H1 (cell line): ENCODE results near the gene NTRK1. TPM values are rescaled to one million over a fixed set of nuclear protein-coding genes. Genes with fewer than 3 reads are reported as not detected.

Source experiments
- CTCF ChIA-PET: fragments of 300-600 bp; sonication (Branson Sonifier 250); formaldehyde crosslinking; loops from one replicate; lab custom pipeline; 2021; ENCODE audit not compliant: partially characterized antibody; lab: Charles Lee
- POLR2A ChIA-PET: fragments of 300-600 bp; sonication (Branson Sonifier 250); formaldehyde crosslinking; loops from one replicate; lab custom pipeline; 2021; ENCODE audit warnings: inconsistent platforms; ENCODE audit not compliant: partially characterized antibody; lab: Charles Lee
- DNase-seq, 2 experiments: peaks; one replicate each; pipeline versions ENCODE4 v3.0.0 to v3.0.0-alpha.2; 2010 to 2022; ENCODE audit warnings: low spot score in 2 of 2, low read depth in 1 of 2, mixed read lengths in 1 of 2
- FAIRE-seq: peaks from 2 replicates; lab custom pipeline; 2011; peaks lifted over from hg19 to GRCh38; lab: Jason Lieb, UNC
- H2AFZ ChIP-seq: 2 replicates; pipeline ENCODE4 v1.8.1; 2012; ENCODE audit warnings: low read length, inconsistent platforms
- H2AK5ac ChIP-seq: 2 replicates; pipeline ENCODE4 v1.6.1; 2013; ENCODE audit warnings: low read depth, low read length
- H2BK120ac ChIP-seq: replicated peaks from 2 replicates; pipeline ENCODE3; 2013; ENCODE audit warnings: low read depth, low read length, inconsistent platforms
- H2BK12ac ChIP-seq: 2 replicates; pipeline ENCODE4 v1.6.1; 2013; ENCODE audit warnings: low read depth, low read length
- H2BK15ac ChIP-seq: 2 replicates; pipeline ENCODE4 v1.6.1; 2013; ENCODE audit warnings: low read length
- H2BK20ac ChIP-seq: 2 replicates; pipeline ENCODE4 v1.6.1; 2013; ENCODE audit warnings: low read length
- H2BK5ac ChIP-seq: 2 replicates; pipeline ENCODE4 v1.6.1; 2013; ENCODE audit warnings: low read depth, low read length
- H3K14ac ChIP-seq: 2 replicates; pipeline ENCODE4 v1.6.1; 2013; ENCODE audit warnings: inconsistent platforms; ENCODE audit not compliant: insufficient read length
- H3K18ac ChIP-seq: 2 replicates; pipeline ENCODE4 v1.6.1; 2013; ENCODE audit warnings: low read length; ENCODE audit errors: extremely low read depth
- H3K23ac ChIP-seq: 2 replicates; pipeline ENCODE4 v1.6.1; 2013; ENCODE audit warnings: inconsistent platforms; ENCODE audit not compliant: insufficient read length
- H3K23me2 ChIP-seq: 2 replicates; pipeline ENCODE4 v1.6.1; 2013; ENCODE audit warnings: low read depth, low read length
- H3K27ac ChIP-seq: 2 replicates; pipeline ENCODE4 v1.6.1; 2011; ENCODE audit warnings: low read depth, low read length, inconsistent platforms
- H3K27me3 ChIP-seq, 4 experiments: replicated peaks in 1 of 4; 1 replicate in 1 of 4; 2 replicates in 3 of 4; pipeline versions ENCODE4 v1.6.1 to v1.8.1; 2011 to 2013; ENCODE audit warnings: low read length in 3 of 4, mild to moderate bottlenecking in 3 of 4, inconsistent platforms in 2 of 4, mixed read lengths in 2 of 4, moderate library complexity in 1 of 4; ENCODE audit not compliant: control insufficient read depth in 3 of 4, insufficient read depth in 3 of 4; ENCODE audit errors: extremely low read depth in 1 of 4
- H3K36me3 ChIP-seq, 4 experiments: 2 replicates each; pipeline versions ENCODE4 v1.6.1 to v1.8.1; 2011 to 2013; ENCODE audit warnings: mild to moderate bottlenecking in 4 of 4, low read length in 3 of 4, moderate library complexity in 2 of 4, control low read depth in 1 of 4, inconsistent platforms in 1 of 4; ENCODE audit not compliant: insufficient read depth in 4 of 4, control insufficient read depth in 2 of 4
- H3K4ac ChIP-seq: replicated peaks from 2 replicates; pipeline ENCODE3; 2013; ENCODE audit warnings: low read length, low read depth, mixed read lengths, inconsistent platforms; ENCODE audit not compliant: insufficient read length
- H3K4me1 ChIP-seq, 4 experiments: replicated peaks in 1 of 4; 1 replicate in 1 of 4; 2 replicates in 3 of 4; pipeline versions ENCODE4 v1.6.1 to v1.8.1; 2011 to 2013; ENCODE audit warnings: low read length in 3 of 4, inconsistent platforms in 2 of 4, mixed read lengths in 1 of 4; ENCODE audit not compliant: insufficient read depth in 4 of 4, control insufficient read depth in 3 of 4
- H3K4me2 ChIP-seq, 2 experiments: 2 replicates each; pipeline versions ENCODE4 v1.6.1 to v1.8.1; 2011 to 2013; ENCODE audit warnings: low read depth in 2 of 2, low read length in 2 of 2, control low read depth in 1 of 2, inconsistent platforms in 1 of 2, mild to moderate bottlenecking in 1 of 2; ENCODE audit not compliant: insufficient read depth in 1 of 2
- H3K4me3 ChIP-seq, 4 experiments: fragments of 200-600, 300-600 bp in 1 of 4; sonication (generic), shearing (Covaris generic), sonication (Bioruptor Twin) in 1 of 4; 2 replicates each; pipeline versions ENCODE4 v1.5.1 to v1.8.1; 2011 to 2016; ENCODE audit warnings: low read length in 4 of 4, low read depth in 3 of 4, control low read depth in 2 of 4, inconsistent platforms in 2 of 4, mild to moderate bottlenecking in 2 of 4, mixed read lengths in 1 of 4, moderate library complexity in 1 of 4; ENCODE audit not compliant: insufficient read depth in 2 of 4; ENCODE audit errors: extremely low read depth in 1 of 4
- H3K56ac ChIP-seq: replicated peaks from 2 replicates; pipeline ENCODE3; 2013; ENCODE audit warnings: low read depth, mild to moderate bottlenecking, mixed read lengths, low read length, inconsistent platforms; ENCODE audit not compliant: insufficient read length
- H3K79me1 ChIP-seq: 2 replicates; pipeline ENCODE4 v1.6.1; 2013; ENCODE audit warnings: low read depth, low read length, control low read depth
- H3K79me2 ChIP-seq, 2 experiments: 2 replicates each; pipeline versions ENCODE4 v1.6.1 to v1.8.1; 2012 to 2013; ENCODE audit warnings: low read length in 2 of 2, mild to moderate bottlenecking in 2 of 2, inconsistent platforms in 1 of 2; ENCODE audit not compliant: insufficient read depth in 2 of 2, control insufficient read depth in 1 of 2
- H3K9ac ChIP-seq, 4 experiments: replicated peaks in 1 of 4; 1 replicate in 1 of 4; 2 replicates in 3 of 4; pipeline versions ENCODE4 v1.6.1 to v1.8.1; 2011 to 2013; ENCODE audit warnings: low read depth in 3 of 4, low read length in 3 of 4, control low read depth in 2 of 4, mild to moderate bottlenecking in 2 of 4, moderate library complexity in 2 of 4, inconsistent platforms in 1 of 4; ENCODE audit errors: extremely low read depth in 1 of 4
- H3K9me3 ChIP-seq, 2 experiments: 2 replicates each; pipeline versions ENCODE4 v1.6.1 to v1.8.1; 2012 to 2013; ENCODE audit warnings: mild to moderate bottlenecking in 2 of 2, moderate library complexity in 2 of 2, control low read depth in 1 of 2, inconsistent platforms in 1 of 2, low read depth in 1 of 2, low read length in 1 of 2, mixed read lengths in 1 of 2; ENCODE audit not compliant: insufficient read depth in 2 of 2
- H4K20me1 ChIP-seq, 2 experiments: replicated peaks in 1 of 2; 2 replicates each; pipeline versions ENCODE3 to v1.8.1; 2011 to 2013; ENCODE audit warnings: inconsistent platforms in 2 of 2, low read length in 2 of 2, mild to moderate bottlenecking in 1 of 2; ENCODE audit not compliant: insufficient read depth in 2 of 2, control insufficient read depth in 1 of 2
- H4K5ac ChIP-seq: 2 replicates; pipeline ENCODE4 v1.6.1; 2013; ENCODE audit warnings: low read length, low read depth, mixed read lengths, inconsistent platforms; ENCODE audit not compliant: insufficient read length
- H4K8ac ChIP-seq: 2 replicates; pipeline ENCODE4 v1.8.0; 2013; ENCODE audit warnings: mild to moderate bottlenecking, moderate library complexity, low read length, inconsistent platforms; ENCODE audit not compliant: insufficient read depth; ENCODE audit errors: extremely low read depth
- H4K91ac ChIP-seq: replicated peaks from 2 replicates; pipeline ENCODE3; 2013; ENCODE audit warnings: low read length, mixed read lengths, inconsistent platforms; ENCODE audit not compliant: insufficient read length
- ATF2 ChIP-seq: IDR thresholded peaks from 2 replicates; pipeline ENCODE4 v1.6.1; 2012; ENCODE audit warnings: low read length, inconsistent platforms
- BRCA1 ChIP-seq: IDR thresholded peaks from 2 replicates; pipeline ENCODE4 v1.6.1; 2012; ENCODE audit warnings: low read depth, low read length, improper control_type of control experiment
- CHD2 ChIP-seq: IDR thresholded peaks from 2 replicates; pipeline ENCODE4 v1.6.1; 2012; ENCODE audit warnings: low read length, improper control_type of control experiment
- CTCF ChIP-seq, 3 experiments: IDR thresholded peaks; 1 replicate in 2 of 3; 2 replicates in 1 of 3; pipeline versions ENCODE4 v1.5.1 to v1.6.1; 2011; ENCODE audit warnings: low read length in 3 of 3, mild to moderate bottlenecking in 3 of 3, inconsistent platforms in 2 of 3, low read depth in 1 of 3, moderate library complexity in 1 of 3; ENCODE audit not compliant: insufficient read depth in 1 of 3; ENCODE audit errors: control extremely low read depth in 1 of 3
- MAFK ChIP-seq: IDR thresholded peaks from 2 replicates; pipeline ENCODE4 v1.6.1; 2012; ENCODE audit warnings: low read depth, mild to moderate bottlenecking, improper control_type of control experiment, low read length
- PHF8 ChIP-seq: fragments of 200-600 bp; sonication (generic); conservative IDR thresholded peaks from 2 replicates; pipeline ENCODE4 v1.7.1; 2012; ENCODE audit warnings: low read depth, mild to moderate bottlenecking, inconsistent platforms, low read length, moderate library complexity
- RFX5 ChIP-seq: IDR thresholded peaks from 2 replicates; pipeline ENCODE4 v1.6.1; 2011; ENCODE audit warnings: low read depth, low read length, improper control_type of control experiment, borderline replicate concordance
- SIRT6 ChIP-seq: IDR thresholded peaks from one replicate; pipeline ENCODE4 v1.7.1; 2012; ENCODE audit warnings: low read length, inconsistent platforms
- YY1 ChIP-seq: IDR thresholded peaks from 2 replicates; pipeline ENCODE4 v1.6.1; 2011; ENCODE audit warnings: low read depth, mild to moderate bottlenecking, low read length
- WGBS, 2 experiments: shearing (Covaris generic) in 1 of 2; methylation state at CpG; one replicate each; pipeline versions ENCODE4 v1.1.6 to v1.1.7; 2013 to 2015; ENCODE audit warnings: low lambda C conversion rate in 2 of 2, mixed read lengths in 2 of 2, inconsistent platforms in 1 of 2, low coverage in 1 of 2, missing lambda C conversion rate in 1 of 2; ENCODE audit not compliant: insufficient replicate concordance in 2 of 2, insufficient coverage in 1 of 2, insufficient read length in 1 of 2; ENCODE audit errors: extremely low coverage in 1 of 2, missing lambda C conversion rate in 1 of 2; 5-methylcytosine and 5-hydroxymethylcytosine counted together
- polyA plus RNA-seq, 7 experiments: library from polyadenylated mRNA; depleted of rRNA in 3 of 7; stranded (reverse) in 5 of 7; unstranded in 2 of 7; fragments of >200 nt in 5 of 7; fragments of 200-250 nt in 2 of 7; gene quantifications; 1 replicate in 5 of 7; 2 replicates in 1 of 7; 4 replicates in 1 of 7; pipeline versions ENCODE4 v1.2.1 to v1.2.3, GENCODE V29; 2011 to 2013; ENCODE audit warnings: missing spikeins in 2 of 7, mixed read lengths in 2 of 7
- total RNA-seq: library from RNA; stranded (reverse); fragmentation: NEBNext Ultra II Directional; extraction: Animal tissue kit (Norgen Biotek cat#: 25700); gene quantifications from 2 replicates; pipeline ENCODE4 v1.2.1, GENCODE V29; 2021

NTRK1 gene
- total and polyA plus RNA-seq, 2 of the 8 experiments (the other 6 are each of a cell fraction or from before 2014, with no cell fraction given) = 0.12 to 0.24 TPM

- DNase-seq = no peak
- no peak overlapping the region for H3K4me3 ChIP-seq
- no peak overlapping the region for H2AFZ ChIP-seq
- peaks cover 0 to 2% (median 0%) of the 10 kb centered on the region in 4 experiments; a peak in 1 of 8 replicates for H3K36me3 ChIP-seq
- H3K4me2 ChIP-seq = no peak overlapping the region
- no peak overlapping the region for H3K14ac ChIP-seq
- no peak for FAIRE-seq
- peaks cover 19% of the 10 kb centered on the region; the same call in 1 of the 2 replicates for H3K23me2 ChIP-seq
- H3K4ac ChIP-seq = no peak overlapping the region
- no peak overlapping the region for H2BK20ac ChIP-seq
- H3K27ac ChIP-seq = no peak overlapping the region
- WGBS, 2 experiments = 60% methylated on average over 10 of the region's 10 CpGs; no CpG with 5 or more reads in 1 of the 2 experiments
- ChIA-PET CTCF (interaction anchor here (1.0 to 25.2 kb wide), 11 partner anchors 13 to 236 kb away, joined by 3 to 719 read pairs (median 84); partner anchors contain the start of genes CRABP2, LRRC71 and PEAR1), POLR2A (no interaction called here)
- no peak overlapping the region for H3K9ac ChIP-seq
- no peak overlapping the region for H2BK120ac ChIP-seq
- H3K18ac ChIP-seq = no peak overlapping the region
- H2BK12ac ChIP-seq = no peak overlapping the region
- H3K23ac ChIP-seq = no peak overlapping the region
- H4K91ac ChIP-seq = no peak overlapping the region
- no peaks in the 10 kb centered on the region for H3K79me2 ChIP-seq
- H4K5ac ChIP-seq = no peak overlapping the region
- H4K20me1 ChIP-seq = peaks cover 1 to 7% of the 10 kb centered on the region in 2 experiments
- peaks cover 0 to 21% (median 15%) of the 10 kb centered on the region in 4 experiments; a peak in 5 of 7 replicates for H3K4me1 ChIP-seq
- H3K27me3 ChIP-seq = peaks cover 46 to 73% (median 65%) of the 10 kb centered on the region in 4 experiments
- no peak overlapping the region for H3K56ac ChIP-seq
- no peaks in the 10 kb centered on the region for H3K79me1 ChIP-seq
- no peak overlapping the region for H2AK5ac ChIP-seq
- no peak overlapping the region for H2BK15ac ChIP-seq
- H2BK5ac ChIP-seq = no peak overlapping the region
- no peaks in the 10 kb centered on the region for H3K9me3 ChIP-seq
- no peak overlapping the region for H4K8ac ChIP-seq
- no peak for TF ChIP-seq SIRT6
- TF ChIP-seq RFX5 = no peak
- no peak for TF ChIP-seq PHF8
- TF ChIP-seq MAFK = no peak
- TF ChIP-seq CHD2 = no peak
- no peak for TF ChIP-seq BRCA1
- no peak for TF ChIP-seq ATF2
- no peak for TF ChIP-seq YY1
- no peak for TF ChIP-seq CTCF (IDR thresholded peaks at IDR 0.05; ENCODE audit: control extremely low read depth in 1 of 3, insufficient read depth in 1 of 3, low read depth in 1 of 3, low read length in 3 of 3)
These were observed 2.4 kb downstream of the NTRK1 start for GRCh38 chr1:156862997-156863599.
